Transverse colon (tissue), 4 donors: Measurements from ENCODE around the gene TAS2R46. TPM values are rescaled to one million over a fixed set of nuclear protein-coding genes. Genes with fewer than 3 reads are reported as not detected.

Source experiments
- DNase-seq: peaks from one replicate; pipeline ENCODE4 v3.0.0-alpha.2; 2019
- H3K27ac ChIP-seq, 4 donors: fragments of 200-600 bp; sonication (generic); 2 replicates each; pipeline ENCODE4 v1.5.1; 2016 to 2018; ENCODE audit warnings: inconsistent platforms in 4 of 4
- H3K27me3 ChIP-seq: fragments of 200-600 bp; sonication (generic); 2 replicates; pipeline ENCODE4 v1.5.1; 2017; ENCODE audit warnings: inconsistent platforms
- H3K36me3 ChIP-seq, 4 donors: fragments of 200-600 bp; sonication (generic); 2 replicates each; pipeline ENCODE4 v1.5.1; 2017 to 2019; ENCODE audit warnings: inconsistent platforms in 4 of 4
- H3K4me1 ChIP-seq, 4 donors: fragments of 200-600 bp; sonication (generic); 2 replicates each; pipeline ENCODE4 v1.5.1; 2017 to 2020; ENCODE audit warnings: inconsistent platforms in 4 of 4
- H3K4me3 ChIP-seq, 4 donors: fragments of 200-600 bp; sonication (generic); 1 replicate in 1 of 4; 2 replicates in 3 of 4; pipeline versions ENCODE4 v1.5.1 to v1.6.1; 2017 to 2019; ENCODE audit warnings: inconsistent platforms in 4 of 4
- H3K9me3 ChIP-seq, 2 donors: fragments of 200-600 bp; sonication (generic); 2 replicates each; pipeline ENCODE4 v1.5.1; 2017 to 2019; ENCODE audit warnings: inconsistent platforms in 2 of 2
- CTCF ChIP-seq, 5 experiments: fragments of 200-600 bp in 3 of 5; fragments of 450-650 bp in 2 of 5; sonication (generic) in 3 of 5; IDR thresholded peaks; 1 replicate in 2 of 5; 2 replicates in 3 of 5; pipeline ENCODE4 v1.5.1; 2016 to 2017; ENCODE audit warnings: antibody characterized with exemption in 5 of 5, inconsistent platforms in 3 of 5, mild to moderate bottlenecking in 2 of 5, moderate library complexity in 1 of 5
- EP300 ChIP-seq: sonication (generic); formaldehyde crosslinking; IDR thresholded peaks from one replicate; pipeline ENCODE4 v1.6.1; 2017; ENCODE audit warnings: antibody characterized with exemption, low read depth
- POLR2A ChIP-seq: fragments of 450-650 bp; IDR thresholded peaks from one replicate; pipeline ENCODE4 v1.6.1; 2016; ENCODE audit warnings: antibody characterized with exemption, mild to moderate bottlenecking, moderate library complexity
- POLR2AphosphoS5 ChIP-seq, 3 donors: sonication (generic); formaldehyde crosslinking; IDR thresholded peaks; one replicate each; pipeline ENCODE4 v1.6.1; 2016; ENCODE audit warnings: antibody characterized with exemption in 3 of 3
- WGBS, 2 donors: methylation state at CpG; one replicate each; pipeline ENCODE4 v1.1.5; 2018; ENCODE audit warnings: low coverage in 1 of 2; 5-methylcytosine and 5-hydroxymethylcytosine counted together
- in situ Hi-C, 4 donors: fragments of 200-750 bp; cut with MboI; loops; one replicate each; pipeline versions ENCODE4 v1.15.0 to v1.15.1; 2017; ENCODE audit warnings: low sequenced_read_pairs in 3 of 4, low pct_ligation_motif_present in 1 of 4, low pct_unique_long_range_greater_than_20kb in 1 of 4
- intact Hi-C: fragments of 100-400 bp; cut with DNase I; formaldehyde crosslinking; loops from one replicate; pipeline ENCODE4 v1.15.1; 2023; ENCODE audit warnings: low total_unique reads
- small RNA-seq, 4 donors: library from RNA; depleted of rRNA; stranded (forward); fragments of <200 nt; gene quantifications; one replicate each; pipeline ENCODE3, GENCODE V24; 2016
- total RNA-seq, 4 donors: library from RNA; depleted of rRNA; stranded (reverse); fragments of >200 nt; gene quantifications; one replicate each; pipeline ENCODE4 v1.1.0, GENCODE V29; 2016

Gene TAS2R46
- total RNA-seq, 4 donors from 2014 or later: 2.4 to 3.8 TPM; not detected in 2

- no peaks in the 10 kb centered on the region for H3K27me3 ChIP-seq
- no peak for TF ChIP-seq POLR2A
- no peaks in the 10 kb centered on the region for H3K36me3 ChIP-seq
- peaks cover 0 to 2% (median 0%) of the 10 kb centered on the region in 4 donors for H3K4me1 ChIP-seq
- no peak within 1 kb of the TSS for H3K27ac ChIP-seq
- no peak within 1 kb of the TSS for H3K4me3 ChIP-seq
- H3K9me3 ChIP-seq: no peaks in the 10 kb centered on the region
- in situ Hi-C loops: no loop called here
- intact Hi-C loops: no loop called here
- 63 to 80% methylated on average over 1 of the region's 1 CpG for WGBS, 2 donors
- no peak for DNase-seq
Measured at GRCh38 chr12:11022520-11022919, 39.6 kb downstream of the TAS2R46 start, which contains the start of gene TAS2R19. Gene TAS2R19 (minus strand): TSS chr12:11022620. CDS start chr12:11022571, 49 bp downstream.

- WGBS, 2 donors: 33 to 67% methylated on average over 1 of the region's 1 CpG
- DNase-seq: peak; percentile 16
Measured at GRCh38 chr12:11016937-11017336, 45.2 kb downstream of the TAS2R46 start.

GRCh38 chr12:11015775-11016430 is 46.2 kb downstream of the TAS2R46 start:
- no peaks in the 10 kb centered on the region for H3K27me3 ChIP-seq
- in situ Hi-C loops (loop anchor here in 3 of 4 donors (5.0 kb wide), 1 partner anchor 56 kb away; no protein-coding TSS in a partner anchor), intact Hi-C loops (no loop called here)
- WGBS, 2 donors: 73 to 78% methylated on average over 4 of the region's 4 CpGs
- H3K27ac ChIP-seq: peak overlapping the region; percentile 61 to 73 (median 69)
- H3K36me3 ChIP-seq: no peaks in the 10 kb centered on the region
- DNase-seq: peak; percentile 57
- TF ChIP-seq POLR2AphosphoS5 (IDR thresholded peaks at IDR 0.05) (peak in 1 of 3 donors; percentile 34), CTCF (IDR thresholded peaks at IDR 0.05) (no peak)
- H3K4me3 ChIP-seq: no peak overlapping the region
- peaks cover 0 to 24% (median 14%) of the 10 kb centered on the region in 4 donors for H3K4me1 ChIP-seq
- no peaks in the 10 kb centered on the region for H3K9me3 ChIP-seq

More at GRCh38 chr12:11016937-11017336, 45.2 kb downstream of the TAS2R46 start:
- Histone ChIP-seq H3K9me3 (no peaks in the 10 kb centered on the region), H3K4me1 (peaks cover 0 to 24% (median 14%) of the 10 kb centered on the region in 4 donors), H3K27ac (peak overlapping the region; percentile 61 to 73 (median 69)), H3K27me3 (no peaks in the 10 kb centered on the region), H3K4me3 (no peak overlapping the region), H3K36me3 (no peaks in the 10 kb centered on the region)
- TF ChIP-seq POLR2A (no peak), EP300 (no peak), POLR2AphosphoS5 (IDR thresholded peaks at IDR 0.05) (no peak), CTCF (IDR thresholded peaks at IDR 0.05) (no peak)
- intact Hi-C loops: no loop called here
- in situ Hi-C loops: loop anchor here in 3 of 4 donors (5.0 kb wide), 1 partner anchor 55 kb away; no protein-coding TSS in a partner anchor

GRCh38 chr12:11014234-11014633 is 47.9 kb downstream of the TAS2R46 start:
- no peak for TF ChIP-seq POLR2A
- no peak for TF ChIP-seq POLR2AphosphoS5 (IDR thresholded peaks at IDR 0.05)
- no peak for TF ChIP-seq CTCF (IDR thresholded peaks at IDR 0.05)
- no peak for TF ChIP-seq EP300
- Histone ChIP-seq H3K27me3 (no peaks in the 10 kb centered on the region), H3K4me1 (peaks cover 0 to 24% (median 14%) of the 10 kb centered on the region in 4 donors), H3K4me3 (no peak overlapping the region), H3K27ac (no peak overlapping the region), H3K9me3 (no peaks in the 10 kb centered on the region), H3K36me3 (no peaks in the 10 kb centered on the region)
- no peak for DNase-seq
- in situ Hi-C loops: no loop called here
- intact Hi-C loops: loop anchor here (5.0 kb wide), 1 partner anchor 873 kb away; no protein-coding TSS in a partner anchor

Small RNAs within 50 kb of the gene (small RNA-seq; reads per million reads assigned to genes)
- 0 reads per million in 4 donors for gene AC018630.1

Other genes with a start within 250 kb of the TAS2R46 start
- gene TAS2R10, start 235.9 kb downstream of the TAS2R46 start, total RNA-seq: under 1 TPM in 1 of 4 donors, not detected in 3; 0.79 TPM
- 1 to 10 TPM in 2 of 4 donors, not detected in 2; 1.1 to 2.6 TPM for gene PRR4, start 212.8 kb downstream of the TAS2R46 start, total RNA-seq
- 10 to 100 TPM in 3 of 4 donors, 1 to 10 TPM in 1; 4.8 to 64.8 (median 32.2) TPM for gene PRH1, start 178.0 kb downstream of the TAS2R46 start, total RNA-seq
- 1 to 10 TPM in 2 of 4 donors, not detected in 2; 1.5 to 6.2 TPM for gene TAS2R13, start 152.7 kb downstream of the TAS2R46 start, total RNA-seq
- gene PRH2, start 133.1 kb downstream of the TAS2R46 start, total RNA-seq: not detected
- gene TAS2R14, start 123.0 kb downstream of the TAS2R46 start, total RNA-seq: 1 to 10 TPM in 3 of 4 donors, not detected in 1; 1.5 to 5.1 (median 3.8) TPM
- gene TAS2R50, start 75.4 kb downstream of the TAS2R46 start, total RNA-seq: 1 to 10 TPM in 3 of 4 donors, not detected in 1; 4.1 to 7.1 (median 4.9) TPM
- gene TAS2R20, start 64.0 kb downstream of the TAS2R46 start, total RNA-seq: 1 to 10 TPM in 3 of 4 donors, not detected in 1; 2.6 to 6.0 (median 5.6) TPM
- 1 to 10 TPM; 1.4 to 9.2 (median 5.0) TPM for gene TAS2R19, start 39.7 kb downstream of the TAS2R46 start, total RNA-seq
- 10 to 100 TPM in 3 of 4 donors, 1 to 10 TPM in 1; 4.5 to 27.5 (median 15.0) TPM for gene TAS2R31, start 30.9 kb downstream of the TAS2R46 start, total RNA-seq
- 1 to 10 TPM in 3 of 4 donors, not detected in 1; 2.5 to 5.6 (median 5.1) TPM for gene TAS2R43, start 30.0 kb upstream of the TAS2R46 start, total RNA-seq
- gene TAS2R30, start 72.3 kb upstream of the TAS2R46 start, total RNA-seq: 10 to 100 TPM in 2 of 4 donors, 1 to 10 TPM in 2; 1.4 to 23.2 (median 12.3) TPM
- gene SMIM10L1, start 108.9 kb upstream of the TAS2R46 start, total RNA-seq: 10 to 100 TPM in 1 of 4 donors, 1 to 10 TPM in 3; 5.2 to 17.2 (median 8.9) TPM
- not detected for gene TAS2R42, start 124.6 kb upstream of the TAS2R46 start, total RNA-seq
- gene PRB3, start 207.4 kb upstream of the TAS2R46 start, total RNA-seq: not detected
- gene PRB4, start 248.1 kb upstream of the TAS2R46 start, total RNA-seq: not detected